CD4-positive, CD25-positive, alpha-beta regulatory T cell (primary cell): Measurements from ENCODE around the gene TOP2B. TPM values are rescaled to one million over a fixed set of nuclear protein-coding genes. Genes with fewer than 3 reads are reported as not detected.

ENCODE experiments used
- ATAC-seq, 2 donors: fragments of 150-1000 bp; cut with Tn5 transposase; one replicate each; pipeline ENCODE4 v1.10.0; 2021; ENCODE audit warnings: low read depth in 2 of 2, moderate number of reproducible peaks in 2 of 2, moderate library complexity in 1 of 2
- DNase-seq, 3 donors: peaks; one replicate each; pipeline versions ENCODE4 v3.0.0 to v3.0.0-alpha.2; 2012 to 2022; ENCODE audit warnings: mixed read lengths in 1 of 3
- H3K27ac ChIP-seq: one replicate; pipeline ENCODE4 v1.7.0; 2013; ENCODE audit warnings: mild to moderate bottlenecking, low read length; ENCODE audit not compliant: insufficient read depth, poor library complexity, severe bottlenecking
- H3K27me3 ChIP-seq: one replicate; pipeline ENCODE4 v1.7.0; 2013; ENCODE audit warnings: low read length; ENCODE audit not compliant: control insufficient read depth, insufficient read depth
- H3K36me3 ChIP-seq: one replicate; pipeline ENCODE4 v1.7.0; 2013; ENCODE audit warnings: mild to moderate bottlenecking, low read length, moderate library complexity; ENCODE audit not compliant: control insufficient read depth, insufficient read depth
- H3K4me1 ChIP-seq: 2 replicates; pipeline ENCODE4 v1.7.0; 2013; ENCODE audit warnings: mild to moderate bottlenecking, low read length; ENCODE audit not compliant: insufficient read depth, control insufficient read depth, poor library complexity, severe bottlenecking
- H3K4me3 ChIP-seq: one replicate; pipeline ENCODE4 v1.7.0; 2013; ENCODE audit warnings: low read depth, mild to moderate bottlenecking, low read length, moderate library complexity
- H3K9me3 ChIP-seq, 2 experiments: 1 replicate in 1 of 2; 2 replicates in 1 of 2; pipeline ENCODE4 v1.7.0; 2013; ENCODE audit warnings: low read length in 2 of 2, mild to moderate bottlenecking in 1 of 2, moderate library complexity in 1 of 2; ENCODE audit not compliant: control insufficient read depth in 2 of 2
- H3K27ac Mint-ChIP-seq, 3 donors: one replicate each; pipeline ENCODE4 v1.8.0; 2020 to 2022; ENCODE audit warnings: mild to moderate bottlenecking in 3 of 3, mixed read lengths in 3 of 3, moderate library complexity in 2 of 3
- H3K27me3 Mint-ChIP-seq: one replicate; pipeline ENCODE4 v1.8.0; 2022; ENCODE audit warnings: mild to moderate bottlenecking, mixed read lengths
- H3K36me3 Mint-ChIP-seq: one replicate; pipeline ENCODE4 v1.8.0; 2020; ENCODE audit warnings: mixed read lengths
- H3K4me1 Mint-ChIP-seq, 4 donors: one replicate each; pipeline ENCODE4 v1.8.0; 2020 to 2022; ENCODE audit warnings: mixed read lengths in 4 of 4, mild to moderate bottlenecking in 1 of 4
- H3K4me3 Mint-ChIP-seq, 4 donors: one replicate each; pipeline ENCODE4 v1.8.0; 2020 to 2022; ENCODE audit warnings: mild to moderate bottlenecking in 4 of 4, mixed read lengths in 4 of 4, moderate library complexity in 3 of 4
- H3K9me3 Mint-ChIP-seq, 7 donors: one replicate each; pipeline ENCODE4 v1.8.0; 2020 to 2022; ENCODE audit warnings: mixed read lengths in 7 of 7, mild to moderate bottlenecking in 3 of 7, moderate library complexity in 2 of 7
- polyA plus RNA-seq, 4 donors: library from polyadenylated mRNA; unstranded; fragments of 300-500 nt; fragmentation: Illumina TruSeq; gene quantifications; one replicate each; pipeline ENCODE4 v1.2.3, GENCODE V29; 2021
- total RNA-seq: library from RNA; stranded (reverse); gene quantifications from one replicate; pipeline ENCODE4 v1.2.3, GENCODE V29; 2022

TOP2B gene
- total and polyA plus RNA-seq, 5 donors from 2014 or later, result 52.8 to 107 (median 58.6) TPM

- no peak for DNase-seq
- no peaks in the 10 kb centered on the region for H3K9me3 ChIP-seq
- no peaks in the 10 kb centered on the region for H3K27me3 ChIP-seq
- no peaks in the 10 kb centered on the region for H3K4me1 Mint-ChIP-seq
- H3K9me3 Mint-ChIP-seq, result peaks cover 0 to 4% (median 0%) of the 10 kb centered on the region in 7 donors
- H3K4me3 ChIP-seq, result no peak overlapping the region
- ATAC-seq, result no peak
- H3K27me3 Mint-ChIP-seq, result no peaks in the 10 kb centered on the region
- no peak overlapping the region for H3K27ac ChIP-seq
- H3K4me1 ChIP-seq, result no peaks in the 10 kb centered on the region
- H3K4me3 Mint-ChIP-seq, result no peak overlapping the region
- no peaks in the 10 kb centered on the region for H3K36me3 ChIP-seq
- no peaks in the 10 kb centered on the region for H3K36me3 Mint-ChIP-seq
- H3K27ac Mint-ChIP-seq, result no peak overlapping the region
These were observed 91.1 kb downstream of the TOP2B start for GRCh38 chr3:25573386-25574171.

GRCh38 chr3:25572919-25573385 lies 91.8 kb downstream of the TOP2B start:
- no peaks in the 10 kb centered on the region for H3K4me1 Mint-ChIP-seq
- H3K27me3 Mint-ChIP-seq, result no peaks in the 10 kb centered on the region
- H3K36me3 Mint-ChIP-seq, result no peaks in the 10 kb centered on the region
- no peaks in the 10 kb centered on the region for H3K27me3 ChIP-seq
- H3K27ac ChIP-seq, result no peak overlapping the region
- DNase-seq (no peak), ATAC-seq (no peak)
- no peaks in the 10 kb centered on the region for H3K36me3 ChIP-seq
- no peak overlapping the region for H3K4me3 ChIP-seq
- H3K27ac Mint-ChIP-seq, result no peak overlapping the region
- no peaks in the 10 kb centered on the region for H3K4me1 ChIP-seq
- no peaks in the 10 kb centered on the region for H3K9me3 ChIP-seq
- H3K4me3 Mint-ChIP-seq, result no peak overlapping the region
- H3K9me3 Mint-ChIP-seq, result peaks cover 0 to 4% (median 0%) of the 10 kb centered on the region in 7 donors

GRCh38 chr3:25572336-25572735 lies 92.4 kb downstream of the TOP2B start:
- H3K27me3 Mint-ChIP-seq, result no peaks in the 10 kb centered on the region
- ATAC-seq (no peak), DNase-seq (no peak)
- H3K4me1 Mint-ChIP-seq, result no peaks in the 10 kb centered on the region
- peaks cover 0 to 4% (median 0%) of the 10 kb centered on the region in 7 donors for H3K9me3 Mint-ChIP-seq
- Histone ChIP-seq H3K36me3 (no peaks in the 10 kb centered on the region), H3K4me3 (no peak overlapping the region), H3K27me3 (no peaks in the 10 kb centered on the region), H3K27ac (no peak overlapping the region), H3K9me3 (no peaks in the 10 kb centered on the region), H3K4me1 (no peaks in the 10 kb centered on the region)
- no peak overlapping the region for H3K27ac Mint-ChIP-seq
- H3K36me3 Mint-ChIP-seq, result no peaks in the 10 kb centered on the region
- H3K4me3 Mint-ChIP-seq, result no peak overlapping the region

- Histone ChIP-seq H3K27me3 (no peaks in the 10 kb centered on the region), H3K4me1 (no peaks in the 10 kb centered on the region), H3K4me3 (no peak overlapping the region), H3K27ac (no peak overlapping the region), H3K9me3 (no peaks in the 10 kb centered on the region), H3K36me3 (no peaks in the 10 kb centered on the region)
- H3K27ac Mint-ChIP-seq, result no peak overlapping the region
- no peak overlapping the region for H3K4me3 Mint-ChIP-seq
- H3K9me3 Mint-ChIP-seq, result peaks cover 0 to 2% (median 0%) of the 10 kb centered on the region in 7 donors
- H3K27me3 Mint-ChIP-seq, result no peaks in the 10 kb centered on the region
- ATAC-seq (no peak), DNase-seq (no peak)
- H3K4me1 Mint-ChIP-seq, result no peaks in the 10 kb centered on the region
- H3K36me3 Mint-ChIP-seq, result no peaks in the 10 kb centered on the region
These were observed 93.4 kb downstream of the TOP2B start for GRCh38 chr3:25571285-25571684.

GRCh38 chr3:25568525-25569078 lies 96.1 kb downstream of the TOP2B start:
- no peaks in the 10 kb centered on the region for H3K27me3 Mint-ChIP-seq
- H3K4me3 Mint-ChIP-seq, result no peak overlapping the region
- no peaks in the 10 kb centered on the region for H3K9me3 ChIP-seq
- H3K36me3 Mint-ChIP-seq, result no peaks in the 10 kb centered on the region
- no peaks in the 10 kb centered on the region for H3K4me1 ChIP-seq
- no peak overlapping the region for H3K27ac Mint-ChIP-seq
- no peak overlapping the region for H3K4me3 ChIP-seq
- DNase-seq (no peak), ATAC-seq (no peak)
- H3K9me3 Mint-ChIP-seq, result no peaks in the 10 kb centered on the region
- H3K36me3 ChIP-seq, result no peaks in the 10 kb centered on the region
- no peaks in the 10 kb centered on the region for H3K27me3 ChIP-seq
- no peak overlapping the region for H3K27ac ChIP-seq
- H3K4me1 Mint-ChIP-seq, result no peaks in the 10 kb centered on the region

- DNase-seq, result no peak
- H3K4me1 Mint-ChIP-seq, result no peaks in the 10 kb centered on the region
- no peaks in the 10 kb centered on the region for H3K9me3 ChIP-seq
- H3K27me3 Mint-ChIP-seq, result no peaks in the 10 kb centered on the region
- no peaks in the 10 kb centered on the region for H3K27me3 ChIP-seq
- H3K36me3 ChIP-seq, result no peaks in the 10 kb centered on the region
- no peaks in the 10 kb centered on the region for H3K4me1 ChIP-seq
- H3K27ac Mint-ChIP-seq, result no peak overlapping the region
- no peak overlapping the region for H3K4me3 Mint-ChIP-seq
- H3K27ac ChIP-seq, result no peak overlapping the region
- no peaks in the 10 kb centered on the region for H3K9me3 Mint-ChIP-seq
- no peak overlapping the region for H3K4me3 ChIP-seq
- no peak for ATAC-seq
- H3K36me3 Mint-ChIP-seq, result no peaks in the 10 kb centered on the region
These were observed 96.7 kb downstream of the TOP2B start for GRCh38 chr3:25567806-25568524.

GRCh38 chr3:25567388-25567787 lies 97.3 kb downstream of the TOP2B start:
- ATAC-seq (no peak), DNase-seq (no peak)
- no peaks in the 10 kb centered on the region for H3K36me3 ChIP-seq
- no peaks in the 10 kb centered on the region for H3K9me3 ChIP-seq
- no peak overlapping the region for H3K4me3 Mint-ChIP-seq
- no peaks in the 10 kb centered on the region for H3K4me1 Mint-ChIP-seq
- no peaks in the 10 kb centered on the region for H3K36me3 Mint-ChIP-seq
- no peak overlapping the region for H3K4me3 ChIP-seq
- no peaks in the 10 kb centered on the region for H3K27me3 Mint-ChIP-seq
- H3K27me3 ChIP-seq, result no peaks in the 10 kb centered on the region
- no peak overlapping the region for H3K27ac Mint-ChIP-seq
- no peaks in the 10 kb centered on the region for H3K9me3 Mint-ChIP-seq
- H3K4me1 ChIP-seq, result no peaks in the 10 kb centered on the region
- H3K27ac ChIP-seq, result no peak overlapping the region
